H9 (cell line): ENCODE measurements around the gene BCAS4. TPM values are rescaled to one million over a fixed set of nuclear protein-coding genes. Genes with fewer than 3 reads are reported as not detected.

Experiments used
- DNase-seq: peaks from one replicate; pipeline ENCODE4 v3.0.0-alpha.2; 2017
- H2AFZ ChIP-seq: one replicate; pipeline ENCODE4 v1.6.1; 2013; ENCODE audit warnings: mild to moderate bottlenecking, low read length, control low read depth, moderate library complexity
- H2AK5ac ChIP-seq: 2 replicates; pipeline ENCODE4 v1.6.1; 2013; ENCODE audit warnings: low read length, control low read depth, mixed read lengths; ENCODE audit not compliant: insufficient read length
- H2BK120ac ChIP-seq: one replicate; pipeline ENCODE4 v1.6.1; 2013; ENCODE audit warnings: low read depth, mild to moderate bottlenecking, low read length, control low read depth, inconsistent platforms; ENCODE audit not compliant: poor library complexity, severe bottlenecking
- H2BK12ac ChIP-seq: 2 replicates; pipeline ENCODE4 v1.6.1; 2013; ENCODE audit warnings: low read length, control low read depth, mixed read lengths, low read depth; ENCODE audit not compliant: insufficient read length
- H2BK15ac ChIP-seq: 2 replicates; pipeline ENCODE4 v1.6.1; 2013; ENCODE audit warnings: low read depth, low read length, control low read depth
- H2BK20ac ChIP-seq: one replicate; pipeline ENCODE4 v1.6.1; 2013; ENCODE audit warnings: low read depth, mild to moderate bottlenecking, low read length, control low read depth, inconsistent platforms; ENCODE audit not compliant: poor library complexity, severe bottlenecking
- H2BK5ac ChIP-seq: 2 replicates; pipeline ENCODE4 v1.6.1; 2013; ENCODE audit warnings: low read length, control low read depth, mixed read lengths; ENCODE audit not compliant: insufficient read length
- H3K14ac ChIP-seq: 2 replicates; pipeline ENCODE4 v1.6.1; 2013; ENCODE audit warnings: low read length, control low read depth; ENCODE audit not compliant: insufficient read depth
- H3K18ac ChIP-seq: 2 replicates; pipeline ENCODE4 v1.6.1; 2013; ENCODE audit warnings: low read depth, mild to moderate bottlenecking, mixed read lengths, low read length, control low read depth; ENCODE audit not compliant: insufficient read length
- H3K23ac ChIP-seq: 2 replicates; pipeline ENCODE4 v1.6.1; 2013; ENCODE audit warnings: low read length, control low read depth, mixed read lengths, low read depth; ENCODE audit not compliant: insufficient read length
- H3K23me2 ChIP-seq: 2 replicates; pipeline ENCODE4 v1.6.1; 2013; ENCODE audit warnings: low read depth, mild to moderate bottlenecking, mixed read lengths, low read length, control low read depth; ENCODE audit not compliant: insufficient read length, poor library complexity, severe bottlenecking
- H3K27ac ChIP-seq: 2 replicates; pipeline ENCODE4 v1.5.1; 2013; ENCODE audit warnings: low read length, control low read depth, mixed read lengths, low read depth; ENCODE audit not compliant: insufficient read length
- H3K27me3 ChIP-seq: 2 replicates; pipeline ENCODE4 v1.6.1; 2013; ENCODE audit warnings: low read length, control low read depth, inconsistent platforms; ENCODE audit not compliant: insufficient read depth
- H3K4ac ChIP-seq: 2 replicates; pipeline ENCODE4 v1.6.1; 2013; ENCODE audit warnings: low read depth, mild to moderate bottlenecking, control low read depth, inconsistent platforms, low read length, moderate library complexity
- H3K4me1 ChIP-seq: 2 replicates; pipeline ENCODE4 v1.6.1; 2013; ENCODE audit warnings: low read length, control low read depth, inconsistent platforms; ENCODE audit not compliant: insufficient read depth
- H3K4me2 ChIP-seq: 2 replicates; pipeline ENCODE4 v1.6.1; 2013; ENCODE audit warnings: low read length, control low read depth, mixed read lengths; ENCODE audit not compliant: insufficient read length, insufficient read depth
- H3K56ac ChIP-seq: 2 replicates; pipeline ENCODE4 v1.6.1; 2013; ENCODE audit warnings: low read depth, mild to moderate bottlenecking, mixed read lengths, low read length, control low read depth; ENCODE audit not compliant: insufficient read length
- H3K79me1 ChIP-seq: 2 replicates; pipeline ENCODE4 v1.6.1; 2013; ENCODE audit warnings: low read depth, mild to moderate bottlenecking, moderate library complexity, low read length, control low read depth, inconsistent platforms; ENCODE audit not compliant: insufficient read depth, poor library complexity, severe bottlenecking
- H3K79me2 ChIP-seq: 2 replicates; pipeline ENCODE4 v1.6.1; 2013; ENCODE audit warnings: low read length, control low read depth, inconsistent platforms; ENCODE audit not compliant: insufficient read depth
- H3K9ac ChIP-seq: 2 replicates; pipeline ENCODE4 v1.6.1; 2013; ENCODE audit warnings: low read length, control low read depth, mixed read lengths; ENCODE audit not compliant: insufficient read length; ENCODE audit errors: extremely low read depth
- H3K9me3 ChIP-seq: one replicate; pipeline ENCODE4 v1.6.1; 2013; ENCODE audit warnings: low read depth, low read length, inconsistent platforms; ENCODE audit not compliant: control insufficient read depth
- H3T11ph ChIP-seq: one replicate; pipeline ENCODE4 v1.6.1; 2013; ENCODE audit warnings: mild to moderate bottlenecking, low read length, control low read depth, inconsistent platforms
- H4K20me1 ChIP-seq: one replicate; pipeline ENCODE4 v1.6.1; 2013; ENCODE audit not compliant: control insufficient read depth, insufficient read length, insufficient read depth
- H4K5ac ChIP-seq: 2 replicates; pipeline ENCODE4 v1.6.1; 2013; ENCODE audit warnings: low read depth, mild to moderate bottlenecking, mixed read lengths, low read length, control low read depth; ENCODE audit not compliant: insufficient read length
- H4K8ac ChIP-seq: replicated peaks from 2 replicates; pipeline ENCODE4 v1.6.1; 2013; ENCODE audit warnings: low read length, control low read depth, mixed read lengths, low read depth; ENCODE audit not compliant: insufficient read length
- H4K91ac ChIP-seq: 2 replicates; pipeline ENCODE4 v1.6.1; 2013; ENCODE audit warnings: low read depth, mild to moderate bottlenecking, moderate library complexity, mixed read lengths, low read length, control low read depth; ENCODE audit not compliant: insufficient read length
- H3K27ac Mint-ChIP-seq, 3 experiments: 2 replicates in 2 of 3; 3 replicates in 1 of 3; pipeline ENCODE4 v1.8.0; 2020 to 2021; ENCODE audit warnings: mixed read lengths in 3 of 3, mild to moderate bottlenecking in 1 of 3, moderate library complexity in 1 of 3
- H3K27me3 Mint-ChIP-seq: 2 replicates; pipeline ENCODE4 v1.8.0; 2021; ENCODE audit warnings: low read depth, mild to moderate bottlenecking, moderate library complexity, mixed read lengths
- H3K36me3 Mint-ChIP-seq, 3 experiments: 2 replicates in 2 of 3; 3 replicates in 1 of 3; pipeline ENCODE4 v1.8.0; 2020 to 2021; ENCODE audit warnings: low read depth in 3 of 3, mixed read lengths in 3 of 3; ENCODE audit not compliant: insufficient read depth in 1 of 3
- H3K4me1 Mint-ChIP-seq, 2 experiments: 2 replicates each; pipeline ENCODE4 v1.8.0; 2020; ENCODE audit warnings: mixed read lengths in 2 of 2
- H3K4me3 Mint-ChIP-seq, 2 experiments: 2 replicates in 1 of 2; 3 replicates in 1 of 2; pipeline ENCODE4 v1.8.0; 2020 to 2021; ENCODE audit warnings: mild to moderate bottlenecking in 2 of 2, mixed read lengths in 2 of 2, moderate library complexity in 1 of 2
- H3K9me3 Mint-ChIP-seq, 2 experiments: 2 replicates in 1 of 2; 3 replicates in 1 of 2; pipeline ENCODE4 v1.8.0; 2020; ENCODE audit warnings: mild to moderate bottlenecking in 2 of 2, mixed read lengths in 2 of 2, moderate library complexity in 1 of 2
- CTCF ChIP-seq: fragments of 200-600 bp; sonication (generic); conservative IDR thresholded peaks from 3 replicates; pipeline ENCODE4 v1.8.0; 2021; ENCODE audit warnings: antibody characterized with exemption, mild to moderate bottlenecking
- WGBS: extraction: QIAGEN DNeasy Blood & Tissue Kit; methylation state at CpG from one replicate; pipeline ENCODE4 v1.1.7; 2013; ENCODE audit warnings: missing lambda C conversion rate, low lambda C conversion rate, mixed read lengths; ENCODE audit not compliant: insufficient read length; ENCODE audit errors: extremely low coverage; 5-methylcytosine and 5-hydroxymethylcytosine counted together
- total RNA-seq: library from RNA; stranded (reverse); gene quantifications from 2 replicates; pipeline ENCODE4 v1.2.1, GENCODE V29; 2021

Gene BCAS4
- total RNA-seq, 1 experiment from 2014 or later, result 16.9 TPM

- Histone ChIP-seq H3K56ac (no peak overlapping the region), H3K4me1 (peaks cover 5% of the 10 kb centered on the region; the same call in 1 of the 2 replicates), H2BK20ac (no peak overlapping the region), H4K91ac (no peak overlapping the region), H4K5ac (no peak overlapping the region), H3K23ac (no peak overlapping the region), H3K9me3 (no peaks in the 10 kb centered on the region), H3K23me2 (no peaks in the 10 kb centered on the region), H3T11ph (no peak overlapping the region), H3K79me2 (peaks cover 82% of the 10 kb centered on the region), H3K4me2 (no peak overlapping the region), H2BK15ac (no peak overlapping the region), H4K20me1 (no peaks in the 10 kb centered on the region), H3K4ac (no peak overlapping the region), H4K8ac (no peak overlapping the region), H3K9ac (no peak overlapping the region), H2BK120ac (no peak overlapping the region), H3K79me1 (no peaks in the 10 kb centered on the region), H2AFZ (no peak overlapping the region), H3K27me3 (no peaks in the 10 kb centered on the region), H2AK5ac (no peak overlapping the region), H2BK12ac (no peak overlapping the region), H3K14ac (no peak overlapping the region), H2BK5ac (no peak overlapping the region), H3K18ac (no peak overlapping the region), H3K27ac (no peak overlapping the region)
- no peaks in the 10 kb centered on the region for H3K27me3 Mint-ChIP-seq
- peaks cover 62 to 65% of the 10 kb centered on the region in 2 experiments for H3K4me1 Mint-ChIP-seq
- no peaks in the 10 kb centered on the region for H3K9me3 Mint-ChIP-seq
- peaks cover 11 to 72% (median 59%) of the 10 kb centered on the region in 3 experiments; a peak in 6 of 7 replicates for H3K36me3 Mint-ChIP-seq
- WGBS, result no CpG with 5 or more reads among the region's 3 CpGs
- H3K4me3 Mint-ChIP-seq, result no peak overlapping the region
- no peak for DNase-seq
- H3K27ac Mint-ChIP-seq, result peak overlapping the region in 2 of 3 experiments; percentile 29 to 90; a peak in 3 of 7 replicates
- TF ChIP-seq CTCF, result no peak
These were observed 120.6 kb downstream of the BCAS4 start for GRCh38 chr20:50915424-50915823.
